Epithelial cell of proximal tubule (primary cell): Measurements from ENCODE around the gene METTL2B. TPM values are rescaled to one million over a fixed set of nuclear protein-coding genes. Genes with fewer than 3 reads are reported as not detected.

ENCODE experiments used
- DNase-seq: peaks from one replicate; pipeline ENCODE4 v3.0.0-alpha.2; 2011; ENCODE audit warnings: low read depth
- H3K4me3 ChIP-seq: 2 replicates; pipeline ENCODE4 v1.5.1; 2011; ENCODE audit warnings: low read depth, mild to moderate bottlenecking, low read length
- total RNA-seq: library from RNA; depleted of rRNA; stranded (reverse); fragments of >200 nt; gene quantifications from 2 replicates; pipeline ENCODE4 v1.2.3, GENCODE V29; 2015
- TF ChIP-seq, protein P1 (sequence below): conservative IDR thresholded peaks from 2 replicates; pipeline ENCODE4 v1.5.1; 2012; ENCODE audit warnings: low read depth, mild to moderate bottlenecking, low read length

The METTL2B gene
- total RNA-seq, 1 donor from 2014 or later: 39.6 TPM

DNA sequence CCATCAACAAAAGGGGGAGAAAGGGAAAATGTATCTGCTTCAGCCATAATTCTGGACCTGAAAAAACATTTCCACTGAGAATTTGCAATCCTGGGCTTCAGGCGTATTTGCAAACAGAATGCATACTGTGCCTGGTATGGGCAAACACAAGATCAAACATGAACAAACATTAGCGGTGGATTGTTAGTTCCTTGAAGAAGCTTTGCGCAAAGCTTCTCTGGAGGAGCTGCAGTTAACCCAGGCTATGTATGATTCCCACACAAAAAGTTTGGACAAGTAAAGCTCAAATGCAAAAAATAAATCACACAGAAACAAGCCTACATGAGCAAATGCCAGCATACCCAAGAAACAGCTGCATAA, 41.2 kb upstream of the METTL2B start:
- TF ChIP-seq, protein P1, sequence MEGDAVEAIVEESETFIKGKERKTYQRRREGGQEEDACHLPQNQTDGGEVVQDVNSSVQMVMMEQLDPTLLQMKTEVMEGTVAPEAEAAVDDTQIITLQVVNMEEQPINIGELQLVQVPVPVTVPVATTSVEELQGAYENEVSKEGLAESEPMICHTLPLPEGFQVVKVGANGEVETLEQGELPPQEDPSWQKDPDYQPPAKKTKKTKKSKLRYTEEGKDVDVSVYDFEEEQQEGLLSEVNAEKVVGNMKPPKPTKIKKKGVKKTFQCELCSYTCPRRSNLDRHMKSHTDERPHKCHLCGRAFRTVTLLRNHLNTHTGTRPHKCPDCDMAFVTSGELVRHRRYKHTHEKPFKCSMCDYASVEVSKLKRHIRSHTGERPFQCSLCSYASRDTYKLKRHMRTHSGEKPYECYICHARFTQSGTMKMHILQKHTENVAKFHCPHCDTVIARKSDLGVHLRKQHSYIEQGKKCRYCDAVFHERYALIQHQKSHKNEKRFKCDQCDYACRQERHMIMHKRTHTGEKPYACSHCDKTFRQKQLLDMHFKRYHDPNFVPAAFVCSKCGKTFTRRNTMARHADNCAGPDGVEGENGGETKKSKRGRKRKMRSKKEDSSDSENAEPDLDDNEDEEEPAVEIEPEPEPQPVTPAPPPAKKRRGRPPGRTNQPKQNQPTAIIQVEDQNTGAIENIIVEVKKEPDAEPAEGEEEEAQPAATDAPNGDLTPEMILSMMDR: no peak
- DNase-seq: no peak

DNA sequence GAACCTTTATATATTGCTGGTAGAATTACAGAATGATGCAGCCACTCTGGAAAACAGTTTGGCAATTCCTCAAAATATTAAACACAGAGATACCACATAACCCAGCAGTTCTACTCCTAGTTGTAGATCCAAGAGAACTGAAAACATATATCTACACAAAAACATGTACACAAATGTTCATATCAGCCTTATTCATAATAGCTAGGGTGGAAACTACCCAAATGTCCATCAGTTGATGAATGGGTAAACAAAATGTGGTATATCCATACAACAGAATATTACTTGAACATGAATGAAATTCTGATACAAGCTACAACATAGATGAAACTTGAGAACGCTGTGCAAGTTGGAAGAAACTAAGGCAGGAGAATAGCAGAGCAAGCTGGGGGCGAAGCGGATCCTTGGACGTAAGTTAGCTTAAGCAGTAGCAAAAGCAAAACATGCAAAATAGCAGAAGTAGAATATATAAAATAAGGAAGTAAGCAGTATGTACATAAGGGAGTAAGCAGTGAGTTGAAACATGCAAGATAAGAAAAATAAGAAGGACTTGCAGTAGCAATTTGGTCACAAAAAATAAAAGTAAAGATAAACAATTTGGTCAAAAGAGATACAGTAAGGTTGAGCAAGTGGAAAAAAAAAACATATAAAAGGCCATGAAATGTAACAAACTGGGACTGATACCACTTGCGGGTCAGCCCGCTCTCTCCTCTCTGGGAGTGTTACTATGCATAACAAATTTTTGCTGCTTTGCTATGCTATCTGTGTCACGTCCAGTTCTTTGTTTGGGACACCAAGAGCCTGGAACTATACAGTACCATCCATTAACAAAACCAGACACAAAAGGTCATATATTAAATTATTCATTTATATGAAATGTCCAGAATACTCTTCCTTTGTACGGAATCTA, 38.9 kb upstream of the METTL2B start:
- TF ChIP-seq, protein P1: no peak
- DNase-seq: no peak
- H3K4me3 ChIP-seq: no peak overlapping the region

More for the DNA sequence above, 41.2 kb upstream of the METTL2B start:
- H3K4me3 ChIP-seq: no peak overlapping the region

GRCh38 chr7:128442356-128442755, 34.2 kb upstream of the METTL2B start:
- H3K4me3 ChIP-seq: no peak overlapping the region
- TF ChIP-seq, protein P1: no peak
- no peak for DNase-seq

DNA sequence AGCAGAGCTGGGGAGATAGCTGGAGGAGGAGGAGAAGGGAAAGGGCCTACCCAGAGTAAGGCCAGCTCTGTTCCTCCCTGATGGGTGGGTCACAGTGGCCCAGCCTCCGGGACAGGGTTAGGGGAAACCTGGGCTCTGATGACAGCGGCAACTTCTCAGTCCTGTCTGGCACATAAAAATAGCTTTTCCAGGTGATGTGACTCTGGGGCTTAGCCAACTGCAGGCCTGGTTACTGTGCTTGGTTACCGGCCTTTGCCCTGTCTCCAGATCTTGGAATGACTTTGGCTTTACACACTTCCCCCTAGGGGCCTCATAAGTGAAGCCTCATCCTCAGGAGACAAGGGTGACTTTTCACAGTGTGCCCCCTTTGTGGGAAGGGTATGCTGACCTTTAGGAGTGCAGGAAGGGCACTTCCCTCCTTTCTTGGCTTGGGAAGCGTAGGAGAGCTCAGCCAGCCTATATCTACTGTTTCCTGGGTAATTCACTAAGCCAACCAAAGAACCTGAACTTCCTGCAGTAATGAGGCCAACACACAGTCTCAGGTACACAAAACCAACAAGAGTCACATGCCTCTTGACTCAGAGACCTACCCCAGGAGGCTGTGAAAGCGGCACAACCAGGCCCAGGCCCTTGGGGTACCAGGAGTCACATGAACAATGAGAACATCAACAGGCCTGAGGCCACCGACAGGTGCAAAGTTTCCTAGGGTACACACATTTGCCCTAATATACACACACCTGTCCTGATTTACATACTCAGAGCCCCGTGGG, 32.5 kb upstream of the METTL2B start:
- no peak overlapping the region for H3K4me3 ChIP-seq
- DNase-seq: no peak
- TF ChIP-seq, protein P1: no peak

DNA sequence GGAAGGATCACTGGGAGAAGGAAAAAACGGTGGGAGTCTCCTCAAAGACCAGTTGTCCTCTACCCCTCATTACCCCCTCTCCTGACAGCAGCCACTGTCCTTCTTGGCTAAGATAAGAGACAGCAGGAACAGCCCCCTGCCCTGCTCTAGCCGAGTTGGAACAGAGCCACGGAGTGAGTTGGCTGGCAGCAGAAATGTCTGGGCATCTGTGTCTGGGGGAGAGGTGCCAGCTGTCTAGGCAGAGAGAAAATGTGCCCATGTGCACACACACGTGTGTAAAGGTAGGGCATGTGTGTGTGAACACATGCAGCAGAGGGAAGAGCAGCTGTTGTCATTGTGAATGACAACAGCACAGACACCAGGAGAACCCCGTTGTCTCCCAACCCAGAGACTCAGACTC, 30.2 kb upstream of the METTL2B start:
- TF ChIP-seq, protein P1: no peak
- no peak overlapping the region for H3K4me3 ChIP-seq
- DNase-seq: no peak

DNA sequence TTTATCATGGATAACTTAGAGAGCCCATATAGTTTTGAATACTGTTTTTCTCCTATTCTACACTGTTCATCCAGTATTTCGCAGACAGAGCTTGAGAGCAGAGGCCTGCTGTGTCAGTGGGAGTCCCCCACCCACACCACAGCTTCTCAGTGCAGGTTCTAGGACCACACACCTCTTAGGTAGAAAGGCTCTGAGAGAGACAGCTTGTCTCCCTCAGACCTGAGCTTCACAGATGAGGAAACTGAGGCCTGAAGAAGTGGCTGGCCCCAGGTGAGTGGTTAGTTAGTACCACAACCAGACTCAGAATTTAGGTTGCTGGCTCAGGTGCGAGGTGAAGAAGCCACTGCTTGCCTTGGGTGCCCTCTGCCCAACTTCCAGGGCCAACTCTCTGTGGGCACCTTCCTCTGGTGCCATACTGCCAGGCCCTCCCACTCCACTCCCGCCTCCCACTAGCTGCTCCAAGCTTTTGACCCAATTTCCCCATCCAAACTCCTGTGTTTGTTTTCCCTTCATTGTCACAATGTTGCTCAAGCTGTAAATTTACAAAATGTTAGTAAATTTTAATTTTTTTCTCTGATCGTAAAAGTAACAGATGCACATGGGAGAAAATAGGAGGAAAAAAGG, 28.5 kb upstream of the METTL2B start:
- H3K4me3 ChIP-seq: no peak overlapping the region
- TF ChIP-seq, protein P1: no peak
- no peak for DNase-seq
